ENCODE data around the gene NDUFAF7.
A peak's percentile ranks its signal among the peaks of the same experiment; 100 is the strongest.

Gene NDUFAF7

DNA sequence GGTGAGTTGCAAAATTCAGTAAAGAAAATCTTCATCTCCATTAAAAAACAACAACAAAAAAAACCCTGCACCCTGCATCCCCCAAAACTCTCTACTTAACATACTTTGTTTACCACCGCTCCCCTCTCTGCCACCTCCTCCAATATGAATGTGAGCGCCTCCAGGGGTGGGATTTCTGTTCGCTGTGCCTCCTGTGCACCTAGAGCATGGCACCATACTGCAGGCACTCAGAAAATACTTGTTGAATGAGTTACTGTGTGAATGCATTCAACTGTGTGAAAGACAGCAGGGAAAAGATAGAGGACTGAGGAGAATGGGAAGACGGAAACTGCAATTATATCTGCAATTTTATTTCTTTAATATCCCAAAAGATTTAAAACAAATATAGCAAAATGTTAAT, 4.6 kb upstream of the NDUFAF7 start:
- CTCF ChIA-PET: interaction anchor here (0.6 kb wide), 1 partner anchor 64 kb away, joined by 3 read pairs; no protein-coding TSS in a partner anchor
- peaks cover 2% of the 10 kb centered on the region; the same call in 1 of the 2 replicates for H3K4me1 ChIP-seq (ENCODE audit: control insufficient read depth, insufficient read depth, low read length)
- no peak overlapping the region for H3K27ac ChIP-seq (ENCODE audit: extremely low read depth, low read depth, low read length)

GRCh38 chr2:37228788-37229187, 2.7 kb upstream of the NDUFAF7 start:
- H3K36me3 ChIP-seq (ENCODE audit: control insufficient read depth in 2 of 2, insufficient read depth in 1 of 2, low read length in 2 of 2): peaks cover 24 to 40% of the 10 kb centered on the region in 2 experiments; a peak in 2 of 3 replicates
- peaks cover 5% of the 10 kb centered on the region; the same call in 1 of the 2 replicates for H3K4me1 ChIP-seq (ENCODE audit: control insufficient read depth, insufficient read depth, low read length)
- no peaks in the 10 kb centered on the region for H3K9me3 ChIP-seq (ENCODE audit: control insufficient read depth, insufficient read depth, low read depth, low read length)
- TF ChIP-seq ZNF561 (tag by site-specific recombination; IDR thresholded peaks at IDR 0.05; ENCODE audit: borderline replicate concordance): no peak
- no peak for TF ChIP-seq EGR2 (tag by site-specific recombination; IDR thresholded peaks at IDR 0.05; ENCODE audit: low read depth)
- TF ChIP-seq ZNF626 (tag by site-specific recombination; IDR thresholded peaks at IDR 0.05): no peak
- TF ChIP-seq ZNF629 (tag by site-specific recombination; IDR thresholded peaks at IDR 0.05): no peak
- TF ChIP-seq SP3 (tag by site-specific recombination; IDR thresholded peaks at IDR 0.05): no peak
- TF ChIP-seq ZNF214 (tag by site-specific recombination; IDR thresholded peaks at IDR 0.05; ENCODE audit: borderline replicate concordance): no peak
- no peak for TF ChIP-seq ZBTB1 (tag by site-specific recombination; IDR thresholded peaks at IDR 0.05)
- no peak for TF ChIP-seq ZIC2 (tag by site-specific recombination; IDR thresholded peaks at IDR 0.05)
- no peak for TF ChIP-seq ZNF768 (tag by site-specific recombination; IDR thresholded peaks at IDR 0.05)
- no peak for TF ChIP-seq ZNF501 (tag by site-specific recombination; IDR thresholded peaks at IDR 0.05)
- TF ChIP-seq ZNF488 (tag by site-specific recombination; IDR thresholded peaks at IDR 0.05): no peak
- no peak for TF ChIP-seq GLI4 (tag by site-specific recombination; IDR thresholded peaks at IDR 0.05)
- no peak for TF ChIP-seq ZNF112 (tag by site-specific recombination; IDR thresholded peaks at IDR 0.05)
- TF ChIP-seq ZNF555 (tag by site-specific recombination; conservative IDR thresholded peaks at IDR 0.05): no peak
- H3K4me3 ChIP-seq (ENCODE audit: low read depth, low read length): no peak overlapping the region
- ChIA-PET POLR2A (no interaction called here), CTCF (no interaction called here)
- H3K27ac ChIP-seq (ENCODE audit: extremely low read depth, low read depth, low read length): no peak overlapping the region

More for the DNA sequence above, 4.6 kb upstream of the NDUFAF7 start:
- H3K4me3 ChIP-seq (ENCODE audit: low read depth, low read length): no peak overlapping the region
- peaks cover 38 to 58% of the 10 kb centered on the region in 2 experiments for H3K36me3 ChIP-seq (ENCODE audit: control insufficient read depth in 2 of 2, insufficient read depth in 1 of 2, low read length in 2 of 2)
- TF ChIP-seq SCRT2 (tag by site-specific recombination; IDR thresholded peaks at IDR 0.05) (peak; percentile 84), SCRT1 (tag by site-specific recombination; IDR thresholded peaks at IDR 0.05; ENCODE audit: borderline replicate concordance) (peak; percentile 85), ZNF394 (tag by site-specific recombination; IDR thresholded peaks at IDR 0.05; ENCODE audit: borderline replicate concordance) (no peak), ZNF530 (tag by site-specific recombination; IDR thresholded peaks at IDR 0.05; ENCODE audit: low read depth) (no peak)
- POLR2A ChIA-PET: no interaction called here
- H3K9me3 ChIP-seq (ENCODE audit: control insufficient read depth, insufficient read depth, low read depth, low read length): no peaks in the 10 kb centered on the region

DNA sequence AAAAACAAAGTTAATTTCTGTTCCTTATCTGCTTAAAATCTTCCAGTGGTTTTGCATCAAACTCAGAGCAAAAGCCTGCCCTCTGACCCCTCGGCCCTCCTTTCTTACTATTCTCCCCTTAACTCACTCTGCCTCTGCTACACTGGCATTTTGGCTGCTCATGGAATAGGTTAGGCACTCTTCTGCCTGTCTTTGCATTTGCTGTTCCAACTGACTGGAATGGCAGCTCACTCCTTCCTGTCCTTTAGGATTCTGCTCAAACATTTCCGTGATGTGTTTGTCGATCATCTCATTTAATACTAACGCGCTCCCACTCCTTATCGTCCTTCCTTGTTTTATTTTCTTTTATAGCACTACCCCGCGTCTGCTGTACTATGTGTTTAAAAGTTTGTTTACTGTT, 877 bp upstream of the NDUFAF7 start:
- Histone ChIP-seq H3K4me3 (ENCODE audit: low read depth, low read length) (peak overlapping the region; percentile 76), H3K9me3 (ENCODE audit: control insufficient read depth, insufficient read depth, low read depth, low read length) (no peaks in the 10 kb centered on the region), H3K4me1 (ENCODE audit: control insufficient read depth, insufficient read depth, low read length) (peaks cover 5% of the 10 kb centered on the region; the same call in 1 of the 2 replicates), H3K36me3 (ENCODE audit: control insufficient read depth in 2 of 2, insufficient read depth in 1 of 2, low read length in 2 of 2) (peaks cover 29 to 36% of the 10 kb centered on the region in 2 experiments), H3K27ac (ENCODE audit: extremely low read depth, low read depth, low read length) (peak overlapping the region; percentile 79; the same call in 1 of the 2 replicates)
- CTCF ChIA-PET: no interaction called here
- POLR2A ChIA-PET: no interaction called here
- TF ChIP-seq, protein P1, sequence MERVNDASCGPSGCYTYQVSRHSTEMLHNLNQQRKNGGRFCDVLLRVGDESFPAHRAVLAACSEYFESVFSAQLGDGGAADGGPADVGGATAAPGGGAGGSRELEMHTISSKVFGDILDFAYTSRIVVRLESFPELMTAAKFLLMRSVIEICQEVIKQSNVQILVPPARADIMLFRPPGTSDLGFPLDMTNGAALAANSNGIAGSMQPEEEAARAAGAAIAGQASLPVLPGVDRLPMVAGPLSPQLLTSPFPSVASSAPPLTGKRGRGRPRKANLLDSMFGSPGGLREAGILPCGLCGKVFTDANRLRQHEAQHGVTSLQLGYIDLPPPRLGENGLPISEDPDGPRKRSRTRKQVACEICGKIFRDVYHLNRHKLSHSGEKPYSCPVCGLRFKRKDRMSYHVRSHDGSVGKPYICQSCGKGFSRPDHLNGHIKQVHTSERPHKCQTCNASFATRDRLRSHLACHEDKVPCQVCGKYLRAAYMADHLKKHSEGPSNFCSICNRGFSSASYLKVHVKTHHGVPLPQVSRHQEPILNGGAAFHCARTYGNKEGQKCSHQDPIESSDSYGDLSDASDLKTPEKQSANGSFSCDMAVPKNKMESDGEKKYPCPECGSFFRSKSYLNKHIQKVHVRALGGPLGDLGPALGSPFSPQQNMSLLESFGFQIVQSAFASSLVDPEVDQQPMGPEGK (tag by site-specific recombination; IDR thresholded peaks at IDR 0.05): no peak
- TF ChIP-seq ZNF335 (tag by site-specific recombination; conservative IDR thresholded peaks at IDR 0.05): 0 out of 2 replicates have a peak, but pooled peaks have one; percentile 15
- no peak for TF ChIP-seq ZNF426 (tag by site-specific recombination; IDR thresholded peaks at IDR 0.05)
- TF ChIP-seq KLF7 (tag by site-specific recombination; IDR thresholded peaks at IDR 0.05; ENCODE audit: borderline replicate concordance): no peak
- TF ChIP-seq ZNF169 (tag by site-specific recombination; IDR thresholded peaks at IDR 0.05): no peak
- no peak for TF ChIP-seq KLF16 (tag by site-specific recombination; IDR thresholded peaks at IDR 0.05)
- no peak for TF ChIP-seq ZFP69B (tag by site-specific recombination; IDR thresholded peaks at IDR 0.05)
- no peak for TF ChIP-seq ZNF521 (tag by site-specific recombination; IDR thresholded peaks at IDR 0.05)
- TF ChIP-seq ZNF133 (tag by site-specific recombination; IDR thresholded peaks at IDR 0.05): no peak
- no peak for TF ChIP-seq ZNF2 (tag by site-specific recombination; IDR thresholded peaks at IDR 0.05)
- no peak for TF ChIP-seq ZNF600 (tag by site-specific recombination; IDR thresholded peaks at IDR 0.05)
- no peak for TF ChIP-seq GLI2 (tag by site-specific recombination; IDR thresholded peaks at IDR 0.05; ENCODE audit: borderline replicate concordance, low read depth)
- TF ChIP-seq ZNF777 (tag by site-specific recombination; IDR thresholded peaks at IDR 0.05; ENCODE audit: borderline replicate concordance): no peak
- no peak for TF ChIP-seq GFI1B (tag by site-specific recombination; IDR thresholded peaks at IDR 0.05)
- no peak for TF ChIP-seq ZNF239 (tag by site-specific recombination; IDR thresholded peaks at IDR 0.05)

Measured in HEK293 (cell line).